NCI-H2107 treated with DMSO at 0.1 percent for 48 hours (cell line): ENCODE measurements around the gene HRH1.
"Not testable (repeated sequence)": the region's sequence is repeated elsewhere in the genome, so short reads cannot be mapped to it uniquely, and the experiment has no call there.

Experiments used
- DNase-seq: peaks from one replicate; lab custom pipeline; 2025; ENCODE audit not compliant: unreplicated experiment; lab: John Stamatoyannopoulos, UW

HRH1 gene

DNA sequence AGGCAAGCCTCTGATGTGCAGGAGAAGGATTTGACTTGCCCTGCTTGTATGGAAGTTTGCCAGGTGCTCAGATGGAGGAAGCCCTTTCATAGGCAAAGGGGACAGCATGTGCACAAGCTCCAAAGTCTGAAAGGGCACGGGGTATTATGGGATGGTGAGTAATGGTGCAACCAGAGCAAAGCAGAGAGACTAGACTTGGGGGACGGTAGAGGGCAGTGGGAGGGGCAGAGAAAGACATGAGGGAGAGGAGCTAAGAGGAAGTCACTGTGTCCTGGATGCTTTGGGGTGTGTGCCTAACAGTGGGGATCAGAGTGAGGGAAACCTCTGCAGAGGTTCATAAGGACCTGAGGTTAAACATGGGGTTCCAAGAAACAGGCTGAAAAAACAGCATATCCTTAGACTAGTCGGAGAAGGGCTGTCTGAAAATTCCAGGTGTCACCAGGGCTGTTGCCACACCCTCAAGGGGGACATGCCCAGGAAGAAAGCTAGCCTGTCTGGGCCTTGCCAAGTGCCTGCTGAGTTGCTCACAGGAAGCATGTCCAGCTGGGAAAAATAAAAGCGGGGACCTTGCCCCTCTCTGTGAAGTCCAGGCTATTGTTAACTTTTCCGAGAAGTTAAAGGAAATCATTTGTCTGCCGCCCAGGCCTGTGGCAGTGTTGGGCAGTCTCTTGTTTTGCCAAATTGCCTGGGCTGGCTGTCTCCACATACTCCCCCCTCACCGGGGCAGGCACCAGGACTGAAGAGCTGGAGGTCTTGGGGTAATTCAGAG, 47.1 kb downstream of the HRH1 start:
- no peak for DNase-seq

DNA sequence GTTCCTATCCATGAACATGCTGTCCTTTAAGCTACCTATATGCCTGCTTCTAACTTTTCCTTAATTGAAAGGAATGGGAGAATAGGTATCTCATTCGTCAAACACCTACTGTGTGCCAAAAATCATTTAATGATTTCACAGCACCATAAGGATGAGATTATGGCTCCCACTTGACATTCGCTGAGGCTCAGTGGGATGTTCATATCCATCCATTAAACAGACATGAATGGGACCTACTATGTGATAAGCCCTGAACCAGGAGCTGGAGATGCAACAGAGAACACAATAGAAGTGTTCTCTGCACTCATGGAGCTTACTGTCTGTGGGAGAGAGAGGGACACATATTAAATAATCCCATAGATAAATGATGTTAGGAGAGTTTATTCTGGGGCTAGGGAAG, 49.7 kb downstream of the HRH1 start:
- no peak for DNase-seq

DNA sequence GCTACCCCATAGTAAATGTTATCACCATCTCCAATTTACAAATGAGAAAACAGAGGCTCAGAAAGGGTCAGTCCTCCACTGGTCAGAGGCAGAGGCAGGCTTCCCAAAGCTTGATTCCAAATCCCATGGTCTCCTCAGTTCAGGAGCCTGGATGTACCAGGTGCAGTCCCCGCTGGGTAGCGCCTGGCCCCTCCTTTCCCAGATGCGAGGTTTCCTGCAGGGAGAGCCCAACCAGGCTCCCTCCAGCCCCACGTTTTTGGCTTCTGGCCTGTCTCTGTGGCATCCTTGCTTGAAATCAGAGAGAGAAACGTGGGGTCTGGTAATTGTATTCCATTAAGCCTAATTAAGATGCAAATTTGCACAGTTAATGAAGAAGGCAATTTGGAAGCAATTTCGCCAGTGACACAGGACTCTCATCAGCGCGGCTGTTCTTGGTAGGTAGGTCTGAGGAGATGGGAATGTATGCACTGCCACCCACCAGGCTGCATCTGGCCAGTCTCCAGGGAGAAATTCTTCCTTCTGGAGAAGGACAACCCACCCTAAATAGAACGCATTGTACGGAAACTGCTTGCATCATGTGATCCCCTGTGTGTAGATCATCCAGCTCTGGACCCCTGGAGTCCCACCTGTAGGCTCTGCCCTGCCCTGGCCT, 50.5 kb downstream of the HRH1 start:
- no peak for DNase-seq

DNA sequence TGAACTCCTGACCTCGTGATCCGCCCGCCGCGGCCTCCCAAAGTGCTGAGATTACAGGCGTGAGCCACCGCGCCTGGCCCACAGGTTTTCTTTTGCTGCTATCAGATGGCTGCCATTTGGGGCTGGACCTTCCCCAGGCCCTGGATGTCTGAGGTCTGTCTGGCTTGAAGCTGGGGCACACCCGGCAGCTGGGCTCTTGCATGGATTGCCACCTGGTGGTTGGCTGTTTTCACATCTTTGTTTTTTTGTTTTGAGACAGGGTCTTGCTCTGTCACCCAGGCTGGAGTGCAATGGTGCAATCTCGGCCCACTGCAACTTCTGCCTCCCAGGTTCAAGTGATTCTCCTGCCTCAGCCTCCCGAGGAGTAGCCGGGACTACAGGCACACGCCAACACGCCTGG, 51.6 kb downstream of the HRH1 start:
- not testable (repeated sequence) for DNase-seq

DNA sequence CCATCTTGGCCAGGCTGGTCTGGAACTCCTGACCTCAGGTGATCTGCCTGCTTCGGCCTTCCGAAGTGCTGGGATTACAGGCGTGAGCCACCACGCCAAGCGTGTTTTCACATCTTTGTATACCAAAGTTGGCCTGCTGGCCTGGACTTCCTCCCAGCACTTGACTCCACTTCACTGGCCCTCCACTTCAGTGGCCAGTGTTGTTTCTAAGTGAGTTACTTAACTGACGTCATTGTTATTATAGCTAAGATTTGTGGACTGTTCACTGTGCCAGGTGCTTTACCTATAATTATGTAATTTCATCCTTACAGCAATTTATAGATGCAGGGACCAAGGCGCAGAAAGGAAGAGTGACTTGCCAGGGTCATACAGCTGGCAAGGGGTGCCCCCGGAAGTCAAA, 52.0 kb downstream of the HRH1 start:
- no peak for DNase-seq

DNA sequence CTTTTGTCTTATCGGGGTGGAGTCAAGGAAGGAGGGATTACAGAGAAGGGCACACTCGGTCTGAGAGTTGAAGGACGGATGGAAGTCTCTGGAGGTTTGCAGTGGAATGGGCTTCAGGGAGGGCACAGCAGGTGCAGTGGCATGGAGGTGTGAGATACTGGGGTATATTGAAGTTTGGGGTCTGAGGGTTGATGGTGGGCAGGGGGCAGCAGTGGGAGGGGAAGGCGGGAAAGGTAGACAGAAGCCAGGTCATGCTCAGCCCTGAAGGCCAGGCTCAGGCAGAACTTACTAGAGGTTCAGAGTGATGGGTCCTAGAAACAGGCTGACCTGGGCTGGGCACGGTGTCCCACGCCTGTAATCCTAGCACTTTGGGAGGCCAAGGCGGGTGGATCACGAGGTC, 52.7 kb downstream of the HRH1 start:
- DNase-seq, result no peak

DNA sequence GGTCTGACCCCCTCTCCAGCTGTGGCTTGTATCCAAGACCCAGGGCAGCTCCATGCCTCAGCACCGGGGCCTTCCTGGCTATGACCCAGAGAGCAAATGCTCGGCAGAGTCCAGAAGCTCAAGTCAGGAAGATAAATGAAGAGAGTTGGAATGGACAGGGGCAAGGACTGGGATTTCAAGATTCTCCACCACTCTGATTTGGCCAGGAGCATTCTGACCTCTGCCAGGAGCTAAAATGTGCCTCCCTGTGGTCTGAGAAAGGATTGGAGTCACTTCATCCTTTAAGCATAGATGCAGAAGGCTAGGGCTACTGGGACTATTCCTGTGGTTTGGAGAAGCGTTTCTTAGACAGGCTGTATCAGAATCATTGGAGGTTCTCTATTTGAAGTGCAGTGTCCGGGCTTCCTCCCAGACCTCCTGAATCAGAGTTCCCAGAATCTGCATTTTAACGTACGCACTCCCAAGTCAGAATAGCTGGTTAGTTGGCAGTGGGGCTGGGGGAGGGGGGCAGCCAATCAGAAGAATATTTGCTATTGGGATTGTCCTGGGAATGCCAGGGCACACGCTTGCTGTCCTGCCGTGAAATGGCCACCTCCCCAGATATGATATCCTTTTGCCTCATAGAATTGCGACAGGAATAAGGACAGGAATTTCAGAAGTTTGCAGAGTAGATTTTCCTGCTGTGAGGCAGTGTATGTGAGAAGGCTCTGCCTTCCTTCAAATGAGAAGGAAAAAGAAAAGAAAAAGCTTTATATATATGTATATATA, 57.4 kb downstream of the HRH1 start:
- no peak for DNase-seq

DNA sequence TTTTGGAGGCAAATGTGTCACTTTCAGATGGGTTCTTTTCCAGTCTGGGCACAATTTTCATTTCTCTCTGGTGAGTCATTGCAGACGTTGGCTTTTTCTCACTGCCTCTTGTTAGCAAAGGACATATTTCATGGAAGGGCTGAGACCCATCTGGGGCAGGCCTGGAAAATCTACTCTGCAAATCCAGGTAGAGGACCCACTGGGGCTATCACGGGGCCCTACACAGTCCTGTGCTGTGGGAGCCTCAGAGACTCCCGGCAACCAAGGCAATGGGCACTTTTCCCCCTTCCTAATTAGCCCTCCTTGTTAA, 58.0 kb downstream of the HRH1 start:
- no peak for DNase-seq

DNA sequence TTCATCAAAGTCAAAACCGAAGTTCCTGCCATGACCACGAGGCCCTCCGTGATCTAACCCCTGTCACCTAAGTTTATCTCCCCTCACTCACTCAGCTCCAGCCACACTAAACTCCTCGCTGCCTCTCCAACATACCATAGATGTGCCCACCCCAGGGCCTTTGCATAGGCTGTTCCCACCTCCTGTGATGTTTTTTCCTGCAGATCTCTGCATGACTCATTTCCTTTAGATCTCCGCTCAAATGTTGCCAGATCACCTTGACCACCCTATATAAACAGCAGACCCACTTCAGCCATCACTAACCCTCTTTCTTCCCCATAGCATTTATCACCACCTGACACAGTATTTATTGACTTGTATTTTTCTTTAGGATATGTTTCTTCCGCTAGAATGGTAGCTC, 58.5 kb downstream of the HRH1 start:
- DNase-seq, result no peak

DNA sequence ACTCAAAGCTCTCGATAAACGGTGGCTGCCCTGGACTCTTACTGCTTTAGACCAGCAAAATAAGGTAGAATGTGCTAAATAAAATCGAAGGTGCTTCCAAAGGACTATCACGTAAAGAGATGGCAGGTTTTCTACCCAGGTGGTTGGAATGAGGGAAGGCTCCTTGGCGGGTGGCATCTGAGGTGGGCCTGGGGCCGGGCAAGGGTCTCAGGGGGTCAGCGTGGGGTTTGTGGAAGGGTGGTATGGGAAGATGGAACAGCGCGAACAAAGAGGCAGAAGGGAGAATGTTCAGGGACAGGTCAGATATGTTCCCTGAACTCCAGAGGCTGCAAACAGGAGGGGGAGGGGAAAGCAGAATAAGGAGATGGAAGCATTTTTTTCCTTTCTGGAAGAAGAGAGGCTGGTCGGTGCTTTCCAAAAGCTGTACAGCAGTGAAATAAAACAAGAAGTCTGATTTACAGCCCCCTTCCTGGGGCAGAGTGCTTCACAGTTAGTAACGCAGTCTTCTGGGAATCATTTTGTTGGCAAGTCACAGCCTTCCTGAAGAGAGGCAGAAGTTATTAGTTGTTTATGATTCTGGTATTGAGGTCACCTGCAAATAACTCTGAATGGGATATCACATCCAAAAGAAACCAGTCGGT, 59.6 kb downstream of the HRH1 start:
- no peak for DNase-seq

DNA sequence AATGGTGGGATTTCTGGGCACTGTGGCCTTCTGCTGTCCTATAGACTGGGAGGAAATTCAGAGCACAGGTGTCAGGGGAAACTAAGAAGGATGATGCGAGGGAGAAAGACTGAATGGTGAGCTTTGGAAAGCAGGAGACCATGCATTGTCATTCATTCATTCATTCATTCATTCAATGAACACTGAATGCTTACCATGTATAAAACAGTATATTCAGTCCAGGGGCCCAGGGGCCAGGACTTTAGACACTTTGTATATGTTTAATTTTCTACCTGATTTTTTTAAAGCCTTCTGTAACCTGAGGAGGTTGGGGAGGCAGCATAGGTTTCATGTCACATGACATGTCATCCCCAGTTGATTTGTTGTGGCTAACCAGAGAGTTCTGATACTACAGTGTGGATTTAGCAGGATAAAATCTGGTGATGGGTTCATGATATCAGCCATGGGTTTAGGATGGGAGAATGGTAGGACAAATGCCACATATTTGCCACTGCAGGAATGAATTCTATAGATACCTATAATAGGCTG, 60.2 kb downstream of the HRH1 start:
- DNase-seq, result no peak

DNA sequence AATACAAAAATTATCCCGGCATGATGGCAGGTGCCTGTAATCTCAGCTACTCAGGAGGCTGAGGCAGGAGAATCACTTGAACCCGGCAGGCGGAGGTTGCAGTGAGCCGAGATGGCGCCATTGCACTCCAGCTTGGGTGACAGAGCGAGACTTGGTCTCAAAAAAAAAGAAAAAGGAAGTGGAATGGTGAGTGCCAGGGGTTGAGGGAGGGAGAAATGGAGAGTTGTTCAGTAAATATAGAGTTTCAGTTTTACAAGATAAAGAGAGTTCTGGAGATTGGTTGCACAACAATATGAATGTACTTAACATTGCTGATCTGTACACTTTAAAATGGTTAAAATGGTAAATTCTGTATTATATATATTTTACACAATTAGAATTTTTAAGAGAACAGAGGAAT, 63.1 kb downstream of the HRH1 start:
- not testable (repeated sequence) for DNase-seq

DNA sequence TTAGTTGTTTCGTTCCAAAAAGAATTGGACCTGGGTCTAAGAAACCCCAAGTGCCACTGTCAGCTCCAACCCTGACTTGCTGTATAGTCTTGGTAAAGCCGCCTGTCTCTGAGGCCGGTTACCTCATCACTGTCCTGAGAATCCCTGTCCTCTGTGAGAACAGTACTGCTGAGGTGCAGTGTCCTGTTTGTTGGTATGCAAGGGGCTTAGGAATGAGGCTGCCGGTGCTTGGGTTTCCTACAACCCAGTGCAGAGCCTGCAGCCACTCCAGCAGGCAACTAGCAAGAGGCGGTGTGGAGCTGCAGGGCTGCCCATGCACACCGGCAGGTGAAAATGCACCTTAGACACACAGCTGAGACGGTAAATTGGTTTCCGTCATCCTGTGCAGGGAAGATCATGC, 65.9 kb downstream of the HRH1 start:
- no peak for DNase-seq

DNA sequence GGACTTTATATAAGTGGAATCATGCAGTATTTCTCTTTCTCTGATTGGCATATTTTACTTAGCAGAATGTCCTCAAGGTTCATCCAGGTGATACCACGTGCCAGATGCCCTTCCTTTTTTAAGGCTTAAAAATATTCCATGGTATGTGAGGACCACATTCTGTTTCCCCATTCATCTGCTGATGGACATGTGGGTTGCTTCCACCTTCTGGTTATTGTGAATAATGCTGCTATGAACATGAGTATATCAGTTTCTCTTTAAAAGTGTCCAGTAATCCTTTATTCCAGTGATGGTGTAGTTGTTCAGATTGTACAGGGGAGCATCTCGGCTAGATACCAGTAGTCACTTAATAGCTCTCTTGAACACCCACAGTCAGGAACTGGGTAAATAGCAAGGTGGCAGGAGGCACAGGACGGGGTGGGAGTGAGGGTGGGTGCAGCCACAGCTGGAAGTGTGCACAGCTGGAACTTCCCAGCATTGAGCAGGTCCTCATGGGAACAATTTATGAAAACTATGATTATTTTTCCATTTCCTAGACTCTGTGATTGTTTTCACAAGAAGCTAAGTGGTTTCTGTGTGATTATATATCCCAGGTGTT, 67.6 kb downstream of the HRH1 start:
- DNase-seq, result no peak

DNA sequence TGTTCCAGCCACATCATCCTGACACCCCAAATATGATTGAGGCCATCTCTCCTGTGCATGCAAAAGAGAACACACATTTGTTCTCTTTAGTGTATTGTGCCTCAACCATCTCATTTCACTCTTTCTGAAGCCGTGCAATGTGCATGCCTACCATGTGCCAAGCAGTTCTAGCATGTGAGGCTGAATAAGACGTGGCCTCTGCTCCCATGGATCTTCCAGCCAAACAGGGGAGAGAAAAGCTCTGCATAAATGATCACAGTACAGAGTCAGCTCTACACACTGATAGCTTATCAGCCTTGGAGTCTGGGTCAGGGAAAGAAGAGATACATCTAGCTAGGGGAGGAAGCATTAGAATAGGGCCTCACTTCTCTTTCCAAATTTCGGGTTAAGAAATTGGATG, 69.7 kb downstream of the HRH1 start:
- no peak for DNase-seq

DNA sequence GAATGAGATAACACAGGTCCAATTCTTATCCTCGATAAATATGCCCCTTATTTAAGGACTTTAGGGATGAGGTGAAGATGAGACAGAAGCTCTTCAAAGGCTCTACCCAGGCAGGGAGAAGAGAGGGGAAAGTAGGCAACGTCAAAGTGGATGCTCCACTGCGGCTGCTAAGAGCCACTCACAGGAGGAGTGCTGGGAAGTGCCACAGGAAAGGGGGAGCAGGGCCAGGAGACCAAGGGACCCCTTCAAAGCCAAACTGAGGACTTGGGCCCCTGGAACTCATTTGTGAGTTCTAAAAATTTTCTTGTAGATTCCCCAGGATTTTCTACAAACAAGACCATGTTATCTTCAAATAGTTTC, 70.6 kb downstream of the HRH1 start:
- DNase-seq, result no peak

DNA sequence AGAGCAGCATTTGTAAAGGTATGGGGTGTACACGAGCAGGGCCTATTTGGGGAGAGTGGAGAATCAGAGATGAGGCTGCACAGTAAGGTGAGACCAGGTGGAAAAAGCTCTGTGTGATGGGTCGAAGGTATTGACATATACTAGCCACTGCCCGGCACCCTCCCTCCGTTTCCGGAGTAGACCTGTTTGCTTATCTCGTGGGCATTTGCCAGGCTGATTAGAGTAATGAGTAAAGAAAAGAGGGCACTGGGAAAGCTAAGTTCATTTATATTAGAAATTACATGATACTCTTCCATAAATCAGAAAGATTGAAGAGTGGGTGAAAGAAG, 71.7 kb downstream of the HRH1 start:
- DNase-seq, result no peak

DNA sequence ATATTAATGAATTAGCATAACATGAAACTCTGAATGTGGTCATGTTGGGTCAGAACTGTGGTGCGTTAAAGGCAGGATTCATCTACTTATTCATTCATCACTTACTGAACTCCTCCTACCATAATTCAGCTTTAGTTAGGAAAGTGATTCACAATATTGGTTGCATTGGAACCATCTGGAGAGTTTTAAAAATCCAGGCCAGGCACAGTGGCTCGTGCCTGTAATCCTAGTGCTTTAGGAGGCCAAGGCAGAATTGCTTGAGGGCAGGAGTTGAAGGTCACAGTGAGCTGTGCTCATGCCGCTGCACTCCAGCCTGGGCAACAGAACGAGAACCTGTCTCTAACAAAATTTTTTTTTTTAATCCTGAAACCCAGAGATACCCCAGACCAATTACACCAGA, 73.7 kb downstream of the HRH1 start:
- no peak for DNase-seq

DNA sequence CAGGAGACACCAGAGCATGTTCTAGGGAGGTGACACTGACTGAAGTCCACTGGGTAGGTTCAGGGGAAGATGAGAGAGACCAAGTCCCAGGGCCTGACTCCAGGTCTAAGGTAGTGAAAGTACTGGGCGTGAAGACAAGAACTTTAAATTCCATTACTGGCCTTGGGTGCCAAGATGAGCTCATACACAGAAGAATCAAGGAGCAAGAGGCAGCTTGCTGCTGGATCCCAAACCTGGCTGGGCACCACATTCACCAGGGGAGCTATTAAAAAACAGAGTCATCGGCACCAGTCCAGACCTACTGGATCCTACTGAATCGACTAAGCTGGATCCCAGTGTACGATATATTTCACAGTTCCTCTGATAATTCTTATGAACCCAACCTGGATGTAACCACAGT, 75.8 kb downstream of the HRH1 start:
- no peak for DNase-seq

DNA sequence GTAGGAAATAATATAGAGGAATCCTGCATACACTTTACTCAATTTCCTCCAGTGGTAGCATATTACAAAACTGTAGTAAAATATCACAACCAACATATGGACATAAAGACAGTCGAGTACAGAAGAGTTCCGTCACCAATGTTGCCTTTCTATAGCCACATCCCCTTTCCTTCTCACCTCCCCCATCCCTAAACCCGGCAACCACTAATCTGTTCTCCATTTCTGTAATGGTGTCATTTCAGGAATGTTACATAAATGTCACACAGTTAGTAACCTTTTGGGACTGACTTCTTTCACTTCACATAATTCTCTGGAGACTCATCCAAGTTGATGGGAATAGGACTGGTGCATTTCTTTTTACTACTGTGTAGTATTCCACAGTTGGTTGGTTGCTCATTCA, 76.5 kb downstream of the HRH1 start:
- DNase-seq, result no peak

DNA sequence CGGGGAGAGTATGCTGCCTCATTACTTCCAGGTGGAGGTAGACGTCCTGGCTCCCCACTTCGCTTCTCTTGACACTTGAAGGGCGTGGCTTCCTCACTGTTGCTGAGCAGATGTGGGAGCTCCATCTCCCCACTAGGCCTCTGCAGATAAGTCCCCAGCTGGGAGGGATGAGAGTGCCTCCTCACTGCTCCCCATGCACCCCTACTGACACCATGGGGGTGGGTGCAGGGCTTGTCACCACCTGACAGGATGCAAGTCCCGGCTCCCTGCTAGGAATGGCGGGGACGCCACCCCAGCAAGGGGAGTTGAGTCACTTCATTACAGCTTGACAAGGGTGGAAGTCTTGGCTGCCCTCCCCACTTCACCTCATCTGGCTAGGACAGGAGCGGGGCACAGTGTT, 81.1 kb downstream of the HRH1 start:
- no peak for DNase-seq
